Anterior cingulate cortex (tissue), 58 donors: ENCODE data around the gene TBC1D17.

Experiments used
- DNase-seq, 58 donors: peaks; one replicate each; lab custom pipeline; 2025; lab: John Stamatoyannopoulos, UW

Gene TBC1D17

GRCh38 chr19:49873834-49874233, 3.7 kb upstream of the TBC1D17 start:
- no peak for DNase-seq

GRCh38 chr19:49874503-49875157, 2.9 kb upstream of the TBC1D17 start:
- no peak for DNase-seq

- DNase-seq: no peak
These were observed 2.3 kb upstream of the TBC1D17 start for GRCh38 chr19:49875177-49875576.

GRCh38 chr19:49875857-49876421, 1.6 kb upstream of the TBC1D17 start:
- peak in 54 of 58 donors; percentile 12 to 79 (median 64) for DNase-seq

GRCh38 chr19:49876422-49877019, 981 bp upstream of the TBC1D17 start:
- DNase-seq: peak; percentile 85 to 99 (median 98)

GRCh38 chr19:49877879-49878743, 609 bp downstream of the TBC1D17 start:
- peak in 57 of 58 donors; percentile 85 to 99 (median 95) for DNase-seq

GRCh38 chr19:49878744-49879070, 1.2 kb downstream of the TBC1D17 start:
- no peak for DNase-seq

GRCh38 chr19:49879243-49879963, 1.9 kb downstream of the TBC1D17 start:
- no peak for DNase-seq

GRCh38 chr19:49880162-49880869, 2.8 kb downstream of the TBC1D17 start:
- no peak for DNase-seq

- no peak for DNase-seq
These were observed 3.7 kb downstream of the TBC1D17 start for GRCh38 chr19:49881186-49881585.

- DNase-seq: no peak
These were observed 4.3 kb downstream of the TBC1D17 start for GRCh38 chr19:49881672-49882394.

GRCh38 chr19:49882643-49883042, 5.1 kb downstream of the TBC1D17 start:
- no peak for DNase-seq

- no peak for DNase-seq
These were observed 5.6 kb downstream of the TBC1D17 start for GRCh38 chr19:49883094-49883493.

GRCh38 chr19:49884109-49884508, 6.6 kb downstream of the TBC1D17 start:
- DNase-seq: no peak

- DNase-seq: no peak
These were observed 7.3 kb downstream of the TBC1D17 start for GRCh38 chr19:49884760-49885159.

GRCh38 chr19:49887037-49887664, 9.6 kb downstream of the TBC1D17 start:
- DNase-seq: no peak

GRCh38 chr19:49887665-49888509, 10.4 kb downstream of the TBC1D17 start:
- DNase-seq: no peak

- DNase-seq: no peak
These were observed 11.0 kb downstream of the TBC1D17 start for GRCh38 chr19:49888510-49888824.
